Cerebellar cortex (tissue), 1 donor: ENCODE measurements around the gene TRIM62.

Source experiments
- DNase-seq: peaks from one replicate; pipeline ENCODE4 v3.0.0-alpha.2; 2015; ENCODE audit warnings: low spot score

TRIM62 gene

DNA sequence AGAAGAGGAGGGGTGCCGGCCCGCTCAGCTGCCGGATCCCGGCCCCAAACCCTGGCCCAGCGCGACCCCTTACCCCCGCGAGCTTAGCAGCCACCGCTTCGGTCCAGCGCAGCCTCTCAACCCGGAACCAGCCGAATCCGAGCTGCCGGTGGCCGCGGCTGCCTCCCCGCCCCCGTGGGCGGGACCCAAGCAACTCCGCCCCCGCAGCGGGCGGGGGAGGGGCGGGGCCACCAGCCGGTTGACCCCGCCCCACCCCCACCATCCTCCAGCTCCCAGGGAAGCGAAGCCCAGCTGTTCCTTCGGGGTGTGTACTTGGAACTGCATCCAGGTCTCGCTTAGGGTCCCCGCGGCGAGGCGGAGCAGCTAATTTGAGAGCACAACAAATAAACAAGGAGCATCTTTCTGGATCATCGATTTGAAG is at the start of gene TRIM62:
Gene TRIM62 (minus strand): TSS at position 123 of the 421 bp plus-strand sequence. CDS start 611 bp downstream, outside the sequence.
- DNase-seq, result peak; percentile 80

DNA sequence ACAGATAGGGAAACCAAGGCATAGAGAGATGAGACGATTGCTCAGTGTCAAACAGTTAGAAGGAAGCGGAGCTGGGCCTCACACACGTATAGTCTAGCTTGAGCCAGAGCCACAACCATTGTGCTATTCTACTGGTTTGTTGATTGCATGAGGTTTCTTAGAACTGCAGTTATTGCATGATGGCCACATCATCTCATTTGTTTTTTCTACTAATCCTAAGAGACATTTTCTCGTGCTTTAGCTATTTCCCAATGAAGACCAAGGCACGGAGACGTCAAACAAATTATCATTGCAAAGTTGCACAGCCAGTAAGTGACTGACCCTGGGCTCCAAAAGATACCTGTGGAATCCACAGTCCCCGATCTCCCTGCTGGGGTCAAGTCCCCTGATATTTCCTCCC is 49.3 kb upstream of the TRIM62 start:
- DNase-seq, result no peak

- DNase-seq, result peak; percentile 90
Measured at GRCh38 chr1:33228935-33229487, 47.2 kb upstream of the TRIM62 start.

GRCh38 chr1:33225586-33225985 is 43.7 kb upstream of the TRIM62 start:
- no peak for DNase-seq

DNA sequence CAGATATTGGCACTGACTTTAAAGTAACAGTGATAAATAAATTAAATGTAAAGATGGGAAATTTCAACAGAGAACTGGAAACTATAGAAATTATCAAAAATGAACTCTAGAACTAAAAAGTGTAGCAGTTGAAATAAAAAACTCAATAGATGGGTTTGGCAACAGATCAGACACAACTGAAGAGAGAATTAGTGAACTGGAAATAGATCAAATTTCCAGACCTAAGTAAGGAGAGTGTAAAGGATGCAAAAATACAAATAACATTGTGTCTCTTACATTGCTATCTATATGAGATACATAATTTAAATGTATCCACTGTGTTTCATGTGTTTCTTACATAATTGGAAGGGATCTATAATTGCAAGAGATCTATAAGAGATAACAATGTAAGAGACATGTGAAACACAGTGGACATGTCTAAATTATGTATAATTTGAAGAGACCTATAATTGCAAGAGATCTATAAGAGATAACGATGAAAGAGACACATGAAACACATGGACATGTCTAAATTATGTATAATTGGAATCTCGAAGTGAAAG is 42.4 kb upstream of the TRIM62 start:
- no peak for DNase-seq

DNA sequence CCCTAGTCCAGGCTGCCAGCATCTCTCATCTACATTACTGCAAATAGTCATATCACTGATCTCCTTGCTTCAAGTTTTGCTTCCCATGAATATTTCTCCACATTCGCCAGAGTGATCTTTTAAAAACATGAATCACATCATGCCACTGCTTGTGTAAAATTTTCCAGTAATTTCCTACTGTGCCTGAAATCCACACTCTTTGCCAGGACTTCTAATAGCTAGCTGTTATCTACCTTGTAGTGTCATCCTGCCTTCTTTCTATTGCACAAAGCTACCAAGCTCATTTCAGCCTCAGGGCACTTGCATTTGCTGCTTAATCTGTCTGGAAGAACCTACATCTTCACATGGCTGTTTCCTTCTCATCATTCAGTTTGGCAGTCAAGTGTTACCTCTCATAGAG is 40.5 kb upstream of the TRIM62 start:
- DNase-seq, result no peak

DNA sequence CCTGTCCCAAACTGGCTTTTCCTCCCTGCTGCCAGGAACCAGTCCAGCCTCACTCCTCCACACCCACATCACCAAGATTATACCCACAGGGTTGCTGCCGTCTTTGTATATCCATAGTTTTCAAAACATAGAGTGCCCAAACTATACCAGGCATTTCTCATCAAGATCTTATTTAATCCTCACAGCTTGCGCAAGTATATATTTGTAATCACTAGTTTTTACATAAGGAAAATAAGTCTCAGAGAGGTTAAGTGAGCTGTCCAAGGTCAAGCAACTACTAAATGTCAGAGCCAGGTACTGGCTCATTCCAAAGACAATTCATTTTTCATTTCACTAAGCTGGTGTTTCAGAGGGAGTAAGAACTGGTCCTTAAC is 39.5 kb upstream of the TRIM62 start:
- no peak for DNase-seq

DNA sequence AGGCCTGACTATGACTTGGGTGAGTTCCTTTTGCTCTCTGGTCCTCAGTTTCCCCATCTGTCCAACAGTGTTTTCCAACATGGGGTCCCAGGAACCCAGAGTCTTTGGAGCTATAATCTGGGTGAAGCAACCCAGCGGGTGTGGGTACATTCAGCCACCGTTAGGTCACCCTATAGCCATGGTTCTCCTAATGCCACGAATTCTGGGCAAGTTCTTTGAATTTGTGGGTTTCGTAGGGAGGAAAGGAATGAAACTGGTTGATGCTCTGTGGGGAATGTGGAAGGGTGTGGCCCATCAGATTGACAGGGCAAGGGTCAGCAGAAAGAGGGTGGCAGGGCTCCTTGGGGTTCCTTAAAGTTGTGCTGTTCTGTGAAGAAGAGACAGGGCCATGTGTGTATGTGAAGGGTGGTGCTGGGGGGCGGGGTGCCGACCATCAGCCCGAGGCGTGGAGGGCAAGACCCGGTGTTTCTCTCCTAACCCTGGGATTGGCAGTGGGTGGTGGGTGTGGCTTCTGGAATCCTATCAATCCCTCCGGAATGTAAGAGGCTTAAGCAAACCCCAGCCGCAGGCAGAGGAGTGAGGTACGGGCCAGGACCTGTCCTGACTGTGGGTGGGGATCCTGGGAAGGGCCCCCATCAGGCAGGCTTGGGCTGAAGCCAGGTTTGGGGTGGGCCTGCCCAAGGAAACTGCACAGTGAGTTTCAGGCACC is 39.0 kb upstream of the TRIM62 start:
- DNase-seq, result no peak

DNA sequence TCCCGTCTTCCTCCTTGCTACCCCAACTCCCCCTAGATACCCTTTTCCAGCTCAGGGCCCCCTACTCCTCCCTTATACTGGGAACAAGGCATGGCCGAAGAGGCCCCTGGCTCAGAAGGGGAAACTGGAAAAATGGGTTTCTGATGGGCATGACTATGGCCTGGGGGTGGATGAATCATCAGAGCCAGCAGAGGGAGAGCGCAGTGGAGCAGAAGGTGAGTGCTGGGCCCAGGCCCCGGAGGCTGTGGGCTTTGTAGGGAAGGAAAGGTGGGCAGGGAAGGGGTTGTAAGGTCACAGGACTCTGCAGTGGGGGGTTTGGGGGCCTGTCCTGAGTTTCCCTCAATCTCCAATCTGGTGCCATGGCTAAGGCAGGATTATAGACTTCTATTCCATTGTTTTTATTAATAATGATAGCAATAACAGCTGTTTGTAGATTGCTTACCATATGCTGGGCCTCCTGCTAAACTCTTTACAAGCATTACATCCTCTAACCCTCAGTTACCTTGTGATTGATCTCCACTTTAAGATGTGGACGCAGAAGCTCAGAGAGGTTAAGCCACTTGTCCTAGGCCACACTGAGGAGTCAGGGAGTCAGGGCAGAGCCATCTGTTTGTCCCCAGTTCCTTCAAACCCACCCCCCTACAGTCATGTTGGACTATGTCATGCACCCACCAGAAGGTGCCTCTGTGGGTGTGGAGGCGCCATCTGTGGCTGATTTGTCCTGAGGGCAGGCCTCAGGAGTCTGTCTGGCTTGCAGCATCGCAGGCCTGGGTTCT is 38.2 kb upstream of the TRIM62 start:
- no peak for DNase-seq

GRCh38 chr1:33211972-33212371 is 30.1 kb upstream of the TRIM62 start:
- DNase-seq, result no peak

DNA sequence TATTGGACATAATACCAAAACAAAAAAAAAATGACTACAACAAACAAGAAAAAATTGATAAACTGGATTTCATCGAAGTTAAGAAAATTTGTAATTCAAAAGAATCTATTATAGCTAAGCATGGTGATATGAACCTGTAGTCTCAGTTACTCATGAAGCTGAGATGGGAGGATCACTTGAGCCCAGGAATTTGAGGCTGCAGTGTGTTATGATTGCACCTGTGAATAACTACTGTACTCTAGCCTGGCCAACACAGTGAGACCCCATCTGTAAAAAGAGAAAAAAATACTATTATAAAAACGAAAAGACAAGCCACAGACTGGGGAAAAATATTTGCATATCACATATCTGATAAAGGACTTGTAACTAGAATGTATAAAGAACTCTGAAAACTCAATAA is 24.5 kb upstream of the TRIM62 start:
- DNase-seq, result no peak

DNA sequence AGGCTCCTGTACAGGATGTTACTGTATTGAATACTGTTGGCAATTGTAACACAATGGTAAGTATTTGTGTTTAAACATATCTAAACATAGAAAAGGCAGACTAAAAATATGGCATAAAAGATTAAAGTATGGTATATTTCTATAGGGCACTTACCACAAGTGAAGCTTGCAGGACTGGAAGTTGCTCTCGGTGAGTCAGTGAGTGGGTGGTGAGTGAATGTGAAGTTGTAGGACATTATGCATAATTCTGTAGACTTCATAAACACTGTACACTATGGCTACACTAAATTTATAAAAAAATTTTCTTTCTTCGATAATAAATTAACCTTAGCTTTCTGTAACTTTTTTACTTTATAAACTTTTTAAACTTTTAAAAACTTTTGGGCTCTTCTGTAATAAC is 13.7 kb upstream of the TRIM62 start:
- no peak for DNase-seq

- DNase-seq, result no peak
Measured at GRCh38 chr1:33191731-33192275, 10.0 kb upstream of the TRIM62 start.

GRCh38 chr1:33190701-33191100 is 8.9 kb upstream of the TRIM62 start:
- no peak for DNase-seq

- no peak for DNase-seq
Measured at GRCh38 chr1:33188572-33189275, 6.9 kb upstream of the TRIM62 start.

GRCh38 chr1:33186936-33187335 is 5.1 kb upstream of the TRIM62 start:
- DNase-seq, result no peak

DNA sequence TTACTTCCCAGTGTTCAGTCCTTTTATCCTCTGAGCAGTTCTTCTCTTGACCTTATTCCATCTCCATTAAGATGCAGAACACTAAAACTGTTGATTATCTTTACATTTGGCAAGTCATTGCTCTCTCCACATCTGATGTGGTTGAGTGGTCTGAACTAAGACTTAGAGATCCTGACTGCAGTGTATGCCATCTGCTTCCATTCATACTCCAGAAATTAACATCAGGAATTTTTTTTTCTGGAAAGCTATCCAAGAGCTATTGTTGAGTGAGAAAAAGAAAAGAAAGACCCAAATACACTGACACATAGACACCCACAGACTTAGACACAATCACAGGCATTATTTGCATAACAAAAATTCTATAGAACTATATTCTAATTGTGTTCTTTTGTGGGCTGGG is 3.7 kb upstream of the TRIM62 start:
- DNase-seq, result no peak

GRCh38 chr1:33183306-33183705 is 1.5 kb upstream of the TRIM62 start:
- no peak for DNase-seq

DNA sequence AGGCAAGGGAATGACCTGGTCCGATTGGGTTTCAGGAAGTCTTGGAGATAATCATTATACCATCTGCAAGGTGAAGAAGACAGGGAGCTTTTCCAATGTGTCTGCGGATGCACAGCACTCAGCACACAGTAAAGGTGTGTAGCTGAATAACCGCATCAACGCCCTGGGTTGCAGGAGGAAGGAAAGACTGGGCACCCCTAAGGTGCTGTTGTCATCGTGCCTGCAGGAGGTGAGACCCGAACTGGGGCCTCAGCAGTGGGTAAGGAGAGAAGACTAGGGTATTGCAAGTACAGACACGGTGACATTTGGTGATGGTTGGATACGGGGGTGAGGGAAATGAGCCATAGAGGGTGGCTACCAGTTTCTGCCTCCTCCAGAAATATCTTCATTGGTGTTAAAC is 1.1 kb upstream of the TRIM62 start:
- no peak for DNase-seq

- no peak for DNase-seq
Measured at GRCh38 chr1:33182401-33182841, 578 bp upstream of the TRIM62 start.

- peak; percentile 53 for DNase-seq
Measured at GRCh38 chr1:33180911-33181890, 642 bp downstream of the TRIM62 start.
